ENCODE results near the gene MGAT4B.

Gene MGAT4B

DNA sequence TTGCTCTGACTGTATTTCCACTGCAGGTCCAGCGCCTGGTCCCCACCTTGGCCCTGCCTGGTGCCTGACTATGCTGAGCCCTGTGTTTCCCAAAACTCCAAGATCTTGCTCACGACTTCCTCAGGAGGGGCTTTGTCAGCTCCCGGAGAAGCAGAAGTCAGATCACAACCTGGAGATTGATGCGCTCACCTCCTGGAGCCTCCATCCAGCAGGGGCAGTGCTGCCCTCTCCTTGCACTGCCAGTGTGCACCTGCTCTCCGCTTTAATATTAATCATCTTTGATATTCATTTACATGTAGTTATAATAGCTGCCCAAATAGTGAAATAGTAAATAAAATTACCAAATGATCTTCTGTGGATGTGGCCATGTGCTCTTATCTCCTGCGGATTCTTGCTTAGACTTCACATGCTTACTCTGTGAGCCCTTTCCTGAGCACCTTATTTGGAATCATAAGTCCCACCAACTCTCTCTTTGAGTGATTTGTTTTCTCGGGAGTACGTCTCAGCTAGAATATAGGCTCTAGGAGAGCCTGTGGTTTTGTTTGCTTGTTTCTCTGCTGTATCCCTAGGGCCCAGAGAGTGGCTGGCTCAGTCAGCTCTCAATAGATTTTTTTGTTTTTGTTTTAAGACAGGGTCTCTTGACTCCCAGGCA lies 56.7 kb downstream of the MGAT4B start:
- in situ Hi-C loops (cut with HindIII; ENCODE audit: low sequenced_read_pairs), result no loop called here

DNA sequence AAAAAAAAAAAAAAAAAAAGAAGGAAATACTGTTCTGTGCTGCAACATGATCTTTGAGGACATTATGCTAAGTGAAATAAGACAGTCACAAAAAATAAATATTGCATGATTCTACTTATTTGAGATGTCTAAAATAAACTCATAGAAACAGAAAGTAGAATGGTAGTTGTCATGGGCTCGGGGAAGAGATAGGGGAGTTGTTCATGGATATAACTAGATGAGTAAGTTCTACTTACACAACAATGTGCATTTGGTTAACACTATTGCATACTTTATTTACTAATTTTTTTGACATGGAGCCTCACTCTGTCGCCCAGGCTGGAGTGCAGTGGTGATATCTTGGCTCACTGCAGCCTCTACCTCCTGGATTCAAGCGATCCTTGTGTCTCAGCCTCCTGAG lies 58.9 kb downstream of the MGAT4B start:
- in situ Hi-C loops (cut with HindIII; ENCODE audit: low sequenced_read_pairs), result no loop called here
